Breast epithelium (tissue), 3 donors: ENCODE data around the gene CNTN5.

Experiments used
- POLR2AphosphoS5 ChIP-seq, 3 donors: sonication (generic); formaldehyde crosslinking; IDR thresholded peaks; one replicate each; pipeline ENCODE4 v1.6.1; 2017; ENCODE audit warnings: antibody characterized with exemption in 3 of 3
- TF ChIP-seq, protein P1 (sequence below), 3 donors: fragments of 450-650 bp; IDR thresholded peaks; one replicate each; pipeline ENCODE4 v1.5.1; 2016 to 2017; ENCODE audit warnings: antibody characterized with exemption in 3 of 3, mild to moderate bottlenecking in 3 of 3, moderate library complexity in 3 of 3

GRCh38 chr11:99585606-99586005 is 564.9 kb downstream of the CNTN5 start:
- TF ChIP-seq, protein P1, sequence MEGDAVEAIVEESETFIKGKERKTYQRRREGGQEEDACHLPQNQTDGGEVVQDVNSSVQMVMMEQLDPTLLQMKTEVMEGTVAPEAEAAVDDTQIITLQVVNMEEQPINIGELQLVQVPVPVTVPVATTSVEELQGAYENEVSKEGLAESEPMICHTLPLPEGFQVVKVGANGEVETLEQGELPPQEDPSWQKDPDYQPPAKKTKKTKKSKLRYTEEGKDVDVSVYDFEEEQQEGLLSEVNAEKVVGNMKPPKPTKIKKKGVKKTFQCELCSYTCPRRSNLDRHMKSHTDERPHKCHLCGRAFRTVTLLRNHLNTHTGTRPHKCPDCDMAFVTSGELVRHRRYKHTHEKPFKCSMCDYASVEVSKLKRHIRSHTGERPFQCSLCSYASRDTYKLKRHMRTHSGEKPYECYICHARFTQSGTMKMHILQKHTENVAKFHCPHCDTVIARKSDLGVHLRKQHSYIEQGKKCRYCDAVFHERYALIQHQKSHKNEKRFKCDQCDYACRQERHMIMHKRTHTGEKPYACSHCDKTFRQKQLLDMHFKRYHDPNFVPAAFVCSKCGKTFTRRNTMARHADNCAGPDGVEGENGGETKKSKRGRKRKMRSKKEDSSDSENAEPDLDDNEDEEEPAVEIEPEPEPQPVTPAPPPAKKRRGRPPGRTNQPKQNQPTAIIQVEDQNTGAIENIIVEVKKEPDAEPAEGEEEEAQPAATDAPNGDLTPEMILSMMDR (IDR thresholded peaks at IDR 0.05): no peak
- TF ChIP-seq POLR2AphosphoS5 (IDR thresholded peaks at IDR 0.05): no peak
